Keratinocyte (primary cell): ENCODE data around the gene PARP3. TPM values are rescaled to one million over a fixed set of nuclear protein-coding genes. Genes with fewer than 3 reads are reported as not detected.

Source experiments
- DNase-seq: peaks from one replicate; pipeline ENCODE4 v3.0.0-alpha.2; 2011; ENCODE audit warnings: low read depth, missing footprints, low spot score
- FAIRE-seq: peaks from 2 replicates; lab custom pipeline; 2011; peaks lifted over from hg19 to GRCh38; lab: Jason Lieb, UNC
- H2AFZ ChIP-seq: 2 replicates; pipeline ENCODE4 v1.6.0; 2012; ENCODE audit warnings: low read length, control low read depth, inconsistent platforms; ENCODE audit not compliant: control insufficient read depth
- H3K27ac ChIP-seq: 2 replicates; pipeline ENCODE4 v1.5.1; 2011; ENCODE audit warnings: low read length; ENCODE audit not compliant: control insufficient read depth, insufficient read depth
- H3K27me3 ChIP-seq: 3 replicates; pipeline ENCODE4 v1.6.0; 2011; ENCODE audit warnings: low read length; ENCODE audit not compliant: control insufficient read depth, insufficient read depth; ENCODE audit errors: extremely low read depth
- H3K36me3 ChIP-seq, 2 experiments: 2 replicates in 1 of 2; 3 replicates in 1 of 2; pipeline ENCODE4 v1.5.1; 2011; ENCODE audit warnings: low read length in 2 of 2, mild to moderate bottlenecking in 1 of 2; ENCODE audit not compliant: control insufficient read depth in 2 of 2, insufficient read depth in 2 of 2; ENCODE audit errors: extremely low read depth in 1 of 2
- H3K4me1 ChIP-seq: 3 replicates; pipeline ENCODE4 v1.5.1; 2011; ENCODE audit warnings: low read length; ENCODE audit not compliant: control insufficient read depth, insufficient read depth; ENCODE audit errors: extremely low read depth
- H3K4me2 ChIP-seq: 3 replicates; pipeline ENCODE4 v1.6.0; 2011; ENCODE audit warnings: low read depth, low read length; ENCODE audit not compliant: control insufficient read depth, insufficient read depth; ENCODE audit errors: extremely low read depth
- H3K4me3 ChIP-seq, 3 experiments: fragments of 200-600 bp in 1 of 3; sonication (generic) in 1 of 3; 2 replicates in 2 of 3; 3 replicates in 1 of 3; pipeline ENCODE4 v1.5.1; 2011 to 2016; ENCODE audit warnings: low read length in 3 of 3, mild to moderate bottlenecking in 3 of 3, control low read depth in 2 of 3, inconsistent platforms in 1 of 3, low read depth in 1 of 3, mixed read lengths in 1 of 3, mixed run types in 1 of 3, moderate library complexity in 1 of 3; ENCODE audit not compliant: control insufficient read depth in 2 of 3, insufficient read depth in 2 of 3; ENCODE audit errors: extremely low read depth in 1 of 3
- H3K79me2 ChIP-seq: 2 replicates; pipeline ENCODE4 v1.6.0; 2012; ENCODE audit warnings: low read length; ENCODE audit not compliant: control insufficient read depth, insufficient read depth
- H3K9ac ChIP-seq: 3 replicates; pipeline ENCODE4 v1.6.0; 2011; ENCODE audit warnings: low read length; ENCODE audit not compliant: control insufficient read depth, insufficient read depth; ENCODE audit errors: extremely low read depth
- H3K9me1 ChIP-seq: 3 replicates; pipeline ENCODE4 v1.6.0; 2011; ENCODE audit warnings: low read length; ENCODE audit not compliant: control insufficient read depth, insufficient read depth; ENCODE audit errors: extremely low read depth
- H3K9me3 ChIP-seq: 2 replicates; pipeline ENCODE4 v1.5.1; 2012; ENCODE audit warnings: low read depth, low read length; ENCODE audit not compliant: control insufficient read depth
- H4K20me1 ChIP-seq: 3 replicates; pipeline ENCODE4 v1.6.0; 2011; ENCODE audit warnings: low read length; ENCODE audit not compliant: control insufficient read depth, insufficient read depth; ENCODE audit errors: extremely low read depth
- CTCF ChIP-seq, 3 experiments: IDR thresholded peaks in 1 of 3; conservative IDR thresholded peaks in 1 of 3; optimal IDR thresholded peaks in 1 of 3; 2 replicates in 2 of 3; 3 replicates in 1 of 3; pipeline versions ENCODE3 to v1.5.1; 2011; ENCODE audit warnings: low read length in 3 of 3, mild to moderate bottlenecking in 3 of 3, moderate library complexity in 2 of 3, control low read depth in 1 of 3, inconsistent platforms in 1 of 3; ENCODE audit not compliant: insufficient read depth in 2 of 3; ENCODE audit errors: extremely low read depth in 1 of 3
- EZH2 ChIP-seq: IDR thresholded peaks from one replicate; pipeline ENCODE4 v1.6.1; 2012; ENCODE audit warnings: inconsistent platforms, mild to moderate bottlenecking, low read length, moderate library complexity
- dilution Hi-C: fragments of 300-500 bp; cut with MboI; formaldehyde crosslinking; loops from one replicate; pipeline ENCODE4 v1.7.0; 2020; ENCODE audit warnings: low sequenced_read_pairs; ENCODE audit not compliant: extremely low pct_ligation_motif_present
- polyA plus RNA-seq, 5 experiments: library from polyadenylated mRNA; depleted of rRNA in 3 of 5; stranded (reverse) in 3 of 5; stranded (forward) in 1 of 5; unstranded in 1 of 5; fragments of >200 nt; gene quantifications; 1 replicate in 1 of 5; 2 replicates in 3 of 5; 3 replicates in 1 of 5; pipeline versions ENCODE4 v1.2.1 to v1.2.3, GENCODE V29; 2011 to 2012; ENCODE audit warnings: missing spikeins in 2 of 5, low read depth in 1 of 5, low replicate concordance in 1 of 5

PARP3 gene
- polyA plus RNA-seq, 1 donor (not counting 4 experiments of a cell fraction or from before 2014, with no cell fraction given) = 6.4 TPM

GRCh38 chr3:51982352-51982837 lies 40.2 kb downstream of the PARP3 start:
- H3K9ac ChIP-seq = peak overlapping the region; percentile 86
- dilution Hi-C loops = no loop called here

GRCh38 chr3:51982838-51983577 lies 40.8 kb downstream of the PARP3 start, which contains the start of gene ACY1:
ACY1 (plus strand) TSS chr3:51983535; CDS start chr3:51984065, 530 bp downstream.
- dilution Hi-C loops = no loop called here
- no peaks in the 10 kb centered on the region for H3K9me3 ChIP-seq
- no peaks in the 10 kb centered on the region for H3K9me1 ChIP-seq
- peaks cover 0 to 2% of the 10 kb centered on the region in 2 experiments for H3K36me3 ChIP-seq
- peaks cover 4% of the 10 kb centered on the region for H3K79me2 ChIP-seq
- H3K9ac ChIP-seq = peak within 1 kb of the TSS; percentile 86
- peak within 1 kb of the TSS; percentile 88 for H3K4me2 ChIP-seq
- H2AFZ ChIP-seq = peak within 1 kb of the TSS; percentile 60
- H3K4me1 ChIP-seq = peaks cover 17% of the 10 kb centered on the region
- FAIRE-seq (no peak), DNase-seq (no peak)
- H3K4me3 ChIP-seq = peak within 1 kb of the TSS; percentile 48 to 77 (median 77)
- TF ChIP-seq EZH2 = no peak
- no peak for TF ChIP-seq CTCF (optimal IDR thresholded peaks at IDR 0.05 in 1 of 3, IDR thresholded peaks at IDR 0.05 in 1 of 3, conservative IDR thresholded peaks at IDR 0.05 in 1 of 3; ENCODE audit: extremely low read depth in 1 of 3, insufficient read depth in 2 of 3, low read length in 3 of 3)
- peak within 1 kb of the TSS; percentile 68 for H3K27ac ChIP-seq
- H4K20me1 ChIP-seq = no peaks in the 10 kb centered on the region
- H3K27me3 ChIP-seq = no peaks in the 10 kb centered on the region

More at GRCh38 chr3:51982352-51982837, 40.2 kb downstream of the PARP3 start:
- H4K20me1 ChIP-seq = no peaks in the 10 kb centered on the region
- DNase-seq (no peak), FAIRE-seq (peak; percentile 66)
- peaks cover 23% of the 10 kb centered on the region for H3K4me1 ChIP-seq
- H3K79me2 ChIP-seq = peaks cover 4% of the 10 kb centered on the region
- TF ChIP-seq CTCF (optimal IDR thresholded peaks at IDR 0.05 in 1 of 3, IDR thresholded peaks at IDR 0.05 in 1 of 3, conservative IDR thresholded peaks at IDR 0.05 in 1 of 3; ENCODE audit: extremely low read depth in 1 of 3, insufficient read depth in 2 of 3, low read length in 3 of 3) (peak in 2 of 3 experiments; percentile 70), EZH2 (no peak)
- no peaks in the 10 kb centered on the region for H3K9me1 ChIP-seq
- peak overlapping the region; percentile 48 to 77 (median 77) for H3K4me3 ChIP-seq
- no peaks in the 10 kb centered on the region for H3K9me3 ChIP-seq
- peak overlapping the region; percentile 68 for H3K27ac ChIP-seq
- H2AFZ ChIP-seq = peak overlapping the region; percentile 60
- H3K36me3 ChIP-seq = peaks cover 0 to 2% of the 10 kb centered on the region in 2 experiments
- H3K27me3 ChIP-seq = no peaks in the 10 kb centered on the region
- H3K4me2 ChIP-seq = peak overlapping the region; percentile 88
